WERI-Rb-1 (cell line): ENCODE data around the gene MACROD2.

ENCODE experiments used
- DNase-seq: peaks from one replicate; pipeline ENCODE4 v3.0.0-alpha.2; 2020
- H3K27ac ChIP-seq: fragments of 250-450 bp; sonication (Bioruptor Pico); 2 replicates; pipeline ENCODE4 v1.5.1; 2020; ENCODE audit warnings: mild to moderate bottlenecking, moderate library complexity
- H3K27me3 ChIP-seq: fragments of 250-450 bp; sonication (Bioruptor Pico); 2 replicates; pipeline ENCODE4 v1.5.1; 2021; ENCODE audit warnings: mild to moderate bottlenecking, low read depth, moderate library complexity; ENCODE audit not compliant: insufficient read depth, severe bottlenecking
- H3K36me3 ChIP-seq: fragments of 250-450 bp; sonication (Bioruptor Pico); 2 replicates; pipeline ENCODE4 v1.5.1; 2020; ENCODE audit warnings: mild to moderate bottlenecking, moderate library complexity
- H3K4me3 ChIP-seq: 2 replicates; pipeline ENCODE4 v1.5.1; 2011; ENCODE audit warnings: low read depth, mild to moderate bottlenecking, control low read depth, low read length
- H3K9me3 ChIP-seq: fragments of 250-450 bp; sonication (Bioruptor Pico); 2 replicates; pipeline ENCODE4 v1.5.1; 2021; ENCODE audit warnings: mild to moderate bottlenecking, moderate library complexity; ENCODE audit not compliant: severe bottlenecking
- TF ChIP-seq, protein P1 (sequence below): IDR thresholded peaks from 2 replicates; pipeline ENCODE4 v1.5.1; 2011; ENCODE audit warnings: low read depth, mild to moderate bottlenecking, control low read depth, inconsistent platforms, low read length

MACROD2 gene

DNA sequence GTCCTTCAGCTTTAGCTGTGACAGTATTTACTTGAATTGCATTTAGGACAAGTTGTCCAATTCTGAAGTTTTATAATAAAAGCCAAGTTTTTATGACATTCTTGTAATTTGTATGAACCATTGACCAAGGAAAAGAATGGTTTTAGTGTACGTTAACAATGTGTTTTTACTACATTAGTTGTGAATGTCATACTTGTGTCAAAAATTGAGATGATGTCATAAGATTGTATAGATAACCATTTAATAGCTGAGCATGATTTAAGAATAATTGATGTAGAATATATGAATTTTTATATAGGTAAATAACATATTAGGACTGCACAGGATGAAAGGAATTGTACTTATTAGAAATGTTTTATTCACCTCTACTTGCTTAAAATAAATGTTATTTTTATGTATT is 102.9 kb downstream of the MACROD2 start:
- TF ChIP-seq, protein P1, sequence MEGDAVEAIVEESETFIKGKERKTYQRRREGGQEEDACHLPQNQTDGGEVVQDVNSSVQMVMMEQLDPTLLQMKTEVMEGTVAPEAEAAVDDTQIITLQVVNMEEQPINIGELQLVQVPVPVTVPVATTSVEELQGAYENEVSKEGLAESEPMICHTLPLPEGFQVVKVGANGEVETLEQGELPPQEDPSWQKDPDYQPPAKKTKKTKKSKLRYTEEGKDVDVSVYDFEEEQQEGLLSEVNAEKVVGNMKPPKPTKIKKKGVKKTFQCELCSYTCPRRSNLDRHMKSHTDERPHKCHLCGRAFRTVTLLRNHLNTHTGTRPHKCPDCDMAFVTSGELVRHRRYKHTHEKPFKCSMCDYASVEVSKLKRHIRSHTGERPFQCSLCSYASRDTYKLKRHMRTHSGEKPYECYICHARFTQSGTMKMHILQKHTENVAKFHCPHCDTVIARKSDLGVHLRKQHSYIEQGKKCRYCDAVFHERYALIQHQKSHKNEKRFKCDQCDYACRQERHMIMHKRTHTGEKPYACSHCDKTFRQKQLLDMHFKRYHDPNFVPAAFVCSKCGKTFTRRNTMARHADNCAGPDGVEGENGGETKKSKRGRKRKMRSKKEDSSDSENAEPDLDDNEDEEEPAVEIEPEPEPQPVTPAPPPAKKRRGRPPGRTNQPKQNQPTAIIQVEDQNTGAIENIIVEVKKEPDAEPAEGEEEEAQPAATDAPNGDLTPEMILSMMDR, result no peak
- Histone ChIP-seq H3K27me3 (no peaks in the 10 kb centered on the region), H3K4me3 (no peak overlapping the region), H3K27ac (no peak overlapping the region), H3K9me3 (no peaks in the 10 kb centered on the region), H3K36me3 (no peaks in the 10 kb centered on the region)
- no peak for DNase-seq

DNA sequence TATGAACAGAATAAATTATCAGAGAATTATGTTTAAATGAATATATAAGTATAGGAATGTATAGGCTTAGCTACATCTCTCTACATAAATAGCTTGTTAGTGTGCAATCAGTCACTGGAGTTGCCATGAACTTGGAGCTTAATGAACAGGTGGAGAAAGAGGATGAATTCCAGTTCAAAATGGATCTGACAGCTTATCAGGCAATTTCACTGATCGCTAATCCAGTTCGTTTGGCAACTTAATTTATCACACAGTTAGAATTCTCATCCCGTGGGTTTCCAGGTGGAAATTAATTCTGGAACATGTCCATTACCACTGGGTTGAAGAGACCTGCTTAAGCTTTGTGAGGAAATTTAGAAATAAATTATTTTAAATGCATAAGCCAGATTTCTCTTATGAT is 118.1 kb downstream of the MACROD2 start:
- Histone ChIP-seq H3K36me3 (no peaks in the 10 kb centered on the region), H3K9me3 (no peaks in the 10 kb centered on the region), H3K27me3 (no peaks in the 10 kb centered on the region), H3K4me3 (no peak overlapping the region), H3K27ac (no peak overlapping the region)
- TF ChIP-seq, protein P1, result no peak
- DNase-seq, result peak; percentile 10

DNA sequence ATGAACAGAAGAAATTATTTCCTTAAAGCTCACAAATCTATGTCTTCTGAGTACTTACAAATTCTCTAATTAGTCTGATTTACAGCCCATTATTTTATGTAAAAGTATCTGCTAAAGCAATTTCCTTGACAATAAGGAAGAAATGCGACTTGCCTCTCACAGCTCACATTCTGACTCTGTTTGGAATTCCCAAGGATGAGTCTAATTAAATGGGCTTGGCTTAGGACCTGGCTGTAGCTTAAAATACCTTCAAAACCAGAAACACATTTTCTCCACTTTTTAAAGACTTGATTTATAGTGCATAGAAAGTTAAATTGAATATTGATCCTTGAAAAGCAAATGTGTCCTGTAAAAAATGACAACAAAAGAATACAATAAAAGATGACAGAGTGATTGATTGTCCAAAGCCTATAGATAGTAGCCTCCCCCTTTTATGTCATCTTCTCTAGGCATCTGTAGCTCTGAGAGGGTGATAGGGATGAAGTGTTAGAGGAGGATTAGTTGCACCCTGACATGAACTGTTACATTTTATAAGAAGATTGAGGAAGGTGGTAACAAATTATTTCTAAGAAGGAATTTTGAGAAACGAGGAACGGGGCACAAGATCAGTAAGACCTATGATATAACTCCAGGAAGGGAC is 118.9 kb downstream of the MACROD2 start:
- TF ChIP-seq, protein P1, result no peak
- no peak overlapping the region for H3K4me3 ChIP-seq
- DNase-seq, result no peak
- H3K36me3 ChIP-seq, result no peaks in the 10 kb centered on the region
- H3K9me3 ChIP-seq, result no peaks in the 10 kb centered on the region
- no peaks in the 10 kb centered on the region for H3K27me3 ChIP-seq
- no peak overlapping the region for H3K27ac ChIP-seq

DNA sequence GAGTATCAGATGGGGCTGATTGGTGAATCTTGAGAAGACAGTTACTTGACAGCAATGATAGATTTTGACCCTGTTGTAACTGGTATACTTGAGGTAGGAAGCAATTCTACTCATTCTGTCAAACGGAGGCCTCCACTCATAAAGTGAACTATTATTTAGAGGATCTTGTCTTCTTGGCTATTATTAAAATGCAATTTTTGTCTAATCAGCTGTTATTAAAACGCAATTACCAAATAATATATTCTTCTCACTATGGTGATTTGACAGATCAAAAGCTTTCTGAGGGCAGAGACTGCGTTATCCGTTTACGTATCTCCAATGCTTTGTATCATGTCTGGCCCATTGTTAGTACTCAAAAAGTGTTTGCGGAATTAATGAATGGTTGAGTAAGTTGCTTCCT is 120.7 kb downstream of the MACROD2 start:
- Histone ChIP-seq H3K27me3 (no peaks in the 10 kb centered on the region), H3K9me3 (no peaks in the 10 kb centered on the region), H3K36me3 (no peaks in the 10 kb centered on the region), H3K27ac (no peak overlapping the region), H3K4me3 (no peak overlapping the region)
- no peak for DNase-seq
- TF ChIP-seq, protein P1, result no peak

DNA sequence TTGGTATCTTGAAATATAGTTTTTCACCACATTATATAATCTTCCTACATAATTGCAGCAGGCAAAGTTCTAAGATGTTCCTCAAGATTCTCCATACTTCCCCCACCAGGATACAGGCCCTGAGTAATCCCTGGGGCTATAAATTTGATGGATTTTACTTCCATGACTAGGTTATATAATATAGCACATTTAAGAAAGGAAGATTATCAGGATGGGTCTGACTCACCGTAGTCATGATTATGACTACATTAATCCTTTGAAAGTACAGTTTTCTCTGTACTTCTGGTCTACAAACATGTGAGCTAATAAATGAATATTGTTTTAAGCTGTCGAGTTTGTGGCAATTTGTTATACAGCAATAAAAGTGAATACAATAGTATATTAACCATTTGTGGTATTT is 122.5 kb downstream of the MACROD2 start:
- Histone ChIP-seq H3K4me3 (no peak overlapping the region), H3K27me3 (no peaks in the 10 kb centered on the region), H3K27ac (no peak overlapping the region), H3K36me3 (no peaks in the 10 kb centered on the region), H3K9me3 (no peaks in the 10 kb centered on the region)
- DNase-seq, result no peak
- TF ChIP-seq, protein P1, result no peak

DNA sequence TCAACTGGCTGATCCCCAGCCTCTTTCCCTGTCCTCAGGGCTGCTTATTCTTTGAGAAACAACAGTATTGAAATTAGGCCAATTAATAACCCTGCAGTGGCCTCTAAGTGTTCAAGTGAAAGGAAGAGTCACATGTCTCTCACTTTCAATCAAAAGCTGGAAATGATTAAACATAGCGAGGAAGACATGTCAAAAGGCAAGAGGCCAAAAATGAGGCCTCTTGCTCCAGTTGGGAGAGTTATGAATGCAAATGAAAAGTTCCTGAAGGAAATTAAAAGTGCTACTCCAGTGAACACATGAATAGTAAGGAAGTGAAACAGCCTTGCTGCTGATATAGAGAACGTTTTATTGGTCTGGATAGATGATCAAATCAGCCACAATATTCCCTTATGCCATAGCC is 131.5 kb downstream of the MACROD2 start:
- Histone ChIP-seq H3K4me3 (no peak overlapping the region), H3K9me3 (no peaks in the 10 kb centered on the region), H3K36me3 (no peaks in the 10 kb centered on the region), H3K27me3 (no peaks in the 10 kb centered on the region), H3K27ac (no peak overlapping the region)
- TF ChIP-seq, protein P1, result no peak
- no peak for DNase-seq
